Inferior parietal cortex (tissue), 1 donor: Measurements from ENCODE around the gene DOK5.
A peak's percentile ranks its signal among the peaks of the same experiment; 100 is the strongest.

Experiments
- DNase-seq: peaks from one replicate; pipeline ENCODE4 v3.0.0-alpha.2; 2016; ENCODE audit errors: extremely low spot score

DOK5 gene

DNA sequence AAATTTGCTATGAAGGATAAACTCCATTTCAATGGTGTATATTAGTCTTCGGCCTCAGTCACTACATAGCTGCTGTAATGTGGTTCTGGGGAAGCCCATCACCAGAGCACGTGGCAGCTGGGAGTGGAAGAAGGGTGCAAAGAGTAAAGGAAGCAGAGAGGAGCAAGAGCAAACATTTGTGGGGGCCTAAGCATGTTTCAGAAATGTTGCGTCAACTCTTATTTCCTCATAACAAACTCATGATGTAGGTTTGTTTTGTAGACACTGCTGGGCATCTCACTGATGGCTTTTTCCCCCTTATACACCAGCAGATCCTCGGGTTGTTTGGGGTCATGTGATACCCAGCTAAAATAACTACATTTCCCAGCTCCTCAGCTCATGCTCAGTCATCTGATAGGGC lies 37.3 kb downstream of the DOK5 start:
- DNase-seq, result no peak

DNA sequence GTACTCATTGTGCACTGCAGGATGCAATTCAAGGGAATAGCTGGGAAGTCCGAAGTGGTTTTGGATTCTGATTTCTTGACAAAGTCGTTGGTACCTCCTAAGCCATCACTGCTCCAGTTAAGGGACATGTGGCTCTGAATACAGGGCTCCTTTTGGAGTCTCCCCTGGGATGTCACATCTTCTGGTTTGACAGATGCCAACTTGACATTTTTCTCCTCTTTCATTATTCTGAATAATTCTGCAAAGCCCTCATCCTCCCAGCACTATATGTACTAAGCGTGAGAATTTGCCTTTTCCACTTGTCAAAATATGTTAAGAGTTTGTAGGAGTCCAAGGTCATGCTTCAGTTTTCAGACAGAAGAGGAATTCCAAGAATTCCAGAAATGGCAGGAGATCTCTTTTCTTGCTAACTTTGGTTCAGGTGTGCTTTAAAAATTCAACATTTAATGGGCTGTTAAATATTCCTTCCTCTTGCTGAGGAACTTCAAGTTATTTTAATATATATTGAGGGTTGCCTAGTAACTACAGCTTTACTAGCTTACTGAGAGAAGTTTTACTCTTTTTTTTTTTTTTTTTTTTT lies 38.7 kb downstream of the DOK5 start:
- DNase-seq, result no peak

DNA sequence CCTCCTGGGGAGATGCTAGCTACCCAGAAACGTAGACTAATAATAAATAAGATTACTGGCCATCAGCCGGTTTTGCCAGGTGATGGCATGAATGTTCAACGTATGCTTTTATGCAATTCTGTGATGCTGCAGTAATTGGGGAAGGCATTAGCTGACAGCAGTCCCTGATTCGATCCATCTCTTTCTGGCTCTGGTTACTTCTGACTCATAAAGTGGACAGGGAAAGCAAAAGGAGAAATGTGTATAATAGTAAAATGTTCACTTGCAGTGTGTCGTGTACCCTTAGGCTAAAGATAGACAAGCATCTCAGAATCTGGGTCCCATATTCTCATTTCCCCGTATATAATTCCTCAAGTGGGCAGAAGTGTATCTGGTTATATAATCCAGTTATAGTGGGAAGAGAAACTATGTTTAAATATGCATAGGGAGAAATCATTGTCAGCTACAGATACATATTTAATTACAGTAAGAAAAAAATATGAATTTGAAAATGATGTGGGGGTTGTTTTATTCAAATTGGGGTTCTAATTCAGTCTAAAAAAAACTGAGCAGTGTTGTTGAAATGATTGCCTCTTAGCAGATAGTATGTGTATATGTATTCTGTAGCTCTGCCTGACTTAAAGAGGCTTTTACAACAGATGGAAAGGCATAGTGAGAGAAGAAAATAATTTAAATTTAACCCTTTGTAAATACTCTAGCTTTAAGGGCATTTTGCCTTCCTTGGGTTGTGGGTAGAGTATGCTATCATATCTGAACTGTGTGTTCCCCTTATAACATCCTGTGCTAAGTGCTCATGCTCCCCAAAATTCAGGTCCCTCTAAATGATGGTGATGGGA lies 40.6 kb downstream of the DOK5 start:
- DNase-seq, result peak; percentile 36

DNA sequence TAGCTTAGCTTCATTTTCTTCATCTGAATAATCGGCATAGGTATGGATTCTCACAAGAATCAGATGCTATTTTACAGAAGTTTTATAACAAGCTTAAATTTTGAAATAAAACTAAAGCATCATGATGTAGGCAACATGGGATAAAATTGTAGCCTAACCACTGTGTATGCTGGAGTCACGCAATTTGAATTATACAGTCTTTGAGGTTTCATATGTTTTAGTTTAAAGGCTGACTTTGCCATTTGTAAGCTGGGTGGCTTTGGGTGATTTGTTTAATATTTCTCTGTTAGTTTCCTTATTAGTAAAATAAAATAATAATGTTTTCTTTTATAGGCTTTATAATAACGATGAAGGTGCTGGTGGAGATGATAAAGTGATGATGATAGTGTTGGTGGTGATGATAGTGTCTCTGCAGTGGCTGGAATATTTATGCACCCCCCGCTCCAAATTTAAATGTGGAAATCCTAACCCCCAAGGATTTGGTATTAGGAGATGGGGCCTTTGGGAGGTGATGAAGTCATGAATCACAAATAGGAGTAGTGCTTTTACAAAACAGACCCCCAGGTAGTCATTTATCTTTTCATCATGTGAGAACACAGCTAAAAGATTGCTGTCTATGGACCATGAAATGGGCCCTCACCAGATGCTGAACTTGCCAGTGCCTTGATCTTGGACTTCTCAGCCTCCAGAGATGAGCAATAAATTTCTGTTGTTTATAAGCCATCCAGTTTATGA lies 42.0 kb downstream of the DOK5 start:
- DNase-seq, result no peak

DNA sequence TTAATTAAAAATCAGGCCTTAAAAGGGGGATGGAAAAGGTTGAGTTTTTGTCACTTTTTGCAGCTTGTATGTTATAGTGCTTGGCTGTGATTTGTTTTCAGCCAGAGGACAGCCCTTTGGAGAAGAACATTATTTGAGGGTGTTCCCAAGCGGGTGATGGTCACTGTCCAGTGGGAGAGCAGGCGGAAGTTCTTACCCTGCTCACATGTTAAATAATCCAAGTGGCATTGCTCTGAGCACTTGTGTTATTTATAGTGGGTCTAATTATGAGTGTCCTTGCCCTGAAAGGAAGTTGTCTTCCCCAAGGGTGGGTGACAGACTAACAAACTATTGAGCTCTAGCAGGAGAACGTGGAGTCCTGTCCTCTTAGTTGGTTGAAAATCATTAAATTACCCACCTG lies 49.5 kb downstream of the DOK5 start:
- no peak for DNase-seq

DNA sequence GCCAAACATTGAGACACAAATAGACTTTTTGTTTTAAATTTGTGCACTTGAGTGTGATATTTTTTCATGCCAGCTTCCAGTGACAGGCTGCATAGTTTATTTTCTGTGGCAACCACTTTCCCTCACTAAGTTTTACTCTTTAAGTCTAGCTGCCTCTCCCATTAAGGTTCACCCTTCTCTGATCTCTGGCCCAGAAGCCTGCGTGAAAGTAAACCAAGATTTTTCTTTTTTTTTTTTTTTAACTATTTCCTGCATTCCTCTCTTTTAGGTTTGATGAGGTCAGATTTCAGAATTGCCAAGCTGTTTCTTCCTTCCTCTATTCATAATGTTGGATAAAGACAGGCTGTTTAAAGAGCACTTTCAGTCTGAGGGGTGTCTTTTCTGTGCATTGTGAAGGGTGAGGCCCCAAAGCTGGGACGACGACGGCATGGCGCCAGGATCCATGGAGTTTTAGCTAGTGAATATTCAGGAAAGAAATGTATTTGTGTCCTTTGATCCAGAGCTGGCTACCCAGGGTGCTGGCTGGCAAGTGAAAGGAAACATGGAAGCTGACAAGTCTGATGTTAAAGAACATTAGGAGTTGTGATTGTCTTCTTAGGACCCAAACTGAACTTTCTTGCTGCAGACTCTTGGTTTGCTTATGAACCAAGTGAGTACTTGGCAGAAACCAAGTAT lies 50.7 kb downstream of the DOK5 start:
- DNase-seq, result no peak

DNA sequence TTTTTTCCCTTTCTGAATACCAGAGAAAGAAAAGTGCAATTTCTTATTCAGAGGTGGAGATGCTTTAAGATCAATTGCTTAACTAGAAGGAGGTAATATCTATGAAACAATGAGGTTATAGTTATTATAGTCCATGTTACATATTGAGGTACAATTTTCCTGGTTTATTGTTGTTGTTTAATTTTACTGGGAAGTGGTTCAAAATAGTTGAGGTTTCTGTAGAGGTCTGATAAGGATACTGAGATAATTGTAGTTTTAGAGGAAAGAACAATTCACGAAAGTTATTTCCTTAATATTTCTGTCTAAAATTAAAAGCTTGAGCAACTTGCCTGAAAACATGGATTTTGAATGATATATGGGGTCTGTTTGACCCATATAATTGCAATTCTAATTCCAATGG lies 51.4 kb downstream of the DOK5 start:
- DNase-seq, result no peak

DNA sequence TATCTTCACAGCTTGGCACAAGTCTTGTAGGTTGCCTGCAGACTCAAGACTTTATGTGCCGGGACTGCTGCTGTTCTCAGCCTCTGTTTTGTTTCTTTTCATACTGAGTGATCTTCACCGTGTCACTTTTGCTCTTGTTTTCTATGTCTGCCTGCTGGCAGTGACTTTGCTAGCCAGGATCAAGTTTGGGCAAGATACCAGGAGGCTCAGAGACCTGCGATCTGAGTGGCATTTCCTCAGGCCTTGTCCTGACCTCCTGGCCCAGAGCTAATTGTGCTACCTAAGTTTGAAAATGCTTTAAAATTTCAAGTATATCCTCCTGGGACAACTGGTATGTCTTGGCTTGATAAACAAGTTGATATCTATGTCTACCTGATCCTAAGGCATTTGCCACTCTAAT lies 57.2 kb downstream of the DOK5 start:
- no peak for DNase-seq

DNA sequence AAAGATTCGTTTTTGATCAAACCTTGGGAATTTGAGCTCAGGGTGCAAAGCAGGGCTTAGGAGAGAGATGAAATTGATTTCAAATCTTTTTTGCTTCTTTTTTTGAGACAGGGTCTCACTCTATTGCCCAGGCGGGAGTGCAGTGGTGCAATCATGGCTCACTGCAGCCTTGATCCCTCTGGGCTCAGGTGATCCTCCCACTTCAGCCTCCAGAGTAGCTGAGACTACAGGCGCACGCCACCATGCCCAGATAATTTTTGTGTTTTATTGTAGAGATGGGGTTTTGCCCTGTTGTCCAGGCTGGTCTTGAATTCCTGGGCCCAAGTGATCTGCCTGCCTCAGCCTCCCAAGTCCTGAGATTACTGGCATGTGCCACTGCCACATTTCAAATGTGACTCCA lies 58.7 kb downstream of the DOK5 start:
- no peak for DNase-seq

DNA sequence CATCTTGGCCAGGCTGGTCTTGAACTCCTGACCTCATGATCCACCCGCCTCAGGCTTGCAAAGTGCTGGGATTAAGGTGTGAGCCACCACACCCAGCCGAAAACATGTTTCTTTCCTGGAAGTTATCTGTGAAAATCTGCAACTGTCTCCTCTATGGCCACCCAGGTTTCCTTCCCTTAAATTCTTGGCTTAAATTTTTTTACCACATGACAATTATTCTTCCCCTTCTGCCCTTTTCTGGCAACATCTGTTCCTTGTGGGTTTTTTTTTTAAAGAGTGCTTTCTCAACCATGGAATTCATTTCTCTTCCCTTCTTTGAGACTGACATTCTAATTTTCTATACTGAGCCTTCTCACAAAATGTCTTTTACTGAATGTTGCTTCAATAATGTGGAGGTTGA lies 59.6 kb downstream of the DOK5 start:
- DNase-seq, result no peak

DNA sequence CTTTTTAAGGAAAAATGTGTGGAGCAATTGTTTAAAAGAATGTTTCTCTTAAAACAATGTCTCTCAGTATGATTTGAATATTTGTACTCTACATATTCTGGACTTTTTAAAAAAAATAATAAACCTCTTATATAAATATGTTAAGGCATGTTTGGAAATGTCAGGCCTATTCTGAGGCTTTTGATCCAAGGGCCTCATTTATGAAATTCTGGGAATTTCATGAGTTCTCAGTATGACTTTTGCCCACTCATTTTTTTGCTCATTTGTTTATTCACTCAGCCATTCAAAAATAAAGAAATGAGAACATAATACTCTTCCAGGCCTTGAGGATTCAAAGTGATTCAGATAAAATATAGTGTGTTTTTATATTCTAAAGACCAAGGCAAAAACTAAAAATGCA lies 60.4 kb downstream of the DOK5 start:
- DNase-seq, result no peak

DNA sequence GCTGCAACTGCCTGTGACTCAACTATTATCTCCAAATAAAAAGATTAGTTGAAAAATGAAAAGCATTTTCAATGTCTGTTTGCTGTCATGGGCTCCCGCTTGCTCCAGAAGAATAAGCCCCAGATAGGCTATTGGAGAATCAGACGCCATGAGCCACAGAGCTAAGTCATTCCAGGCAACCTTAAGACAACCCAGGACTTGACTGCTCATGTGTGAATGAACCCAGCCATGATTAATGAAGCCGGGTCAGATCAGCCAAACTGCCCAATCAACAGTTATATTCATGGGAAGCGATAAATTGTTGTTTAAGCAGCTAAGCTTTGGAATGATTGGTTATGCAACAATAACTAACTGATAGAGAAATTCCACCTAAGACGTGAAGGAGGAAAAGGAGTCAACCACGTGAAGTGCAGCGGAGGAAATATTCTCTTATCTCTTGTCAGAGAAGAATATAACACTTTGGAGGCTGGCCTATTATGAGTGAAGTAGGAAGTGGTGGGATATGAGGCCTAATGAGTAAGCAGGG lies 64.2 kb downstream of the DOK5 start:
- no peak for DNase-seq

DNA sequence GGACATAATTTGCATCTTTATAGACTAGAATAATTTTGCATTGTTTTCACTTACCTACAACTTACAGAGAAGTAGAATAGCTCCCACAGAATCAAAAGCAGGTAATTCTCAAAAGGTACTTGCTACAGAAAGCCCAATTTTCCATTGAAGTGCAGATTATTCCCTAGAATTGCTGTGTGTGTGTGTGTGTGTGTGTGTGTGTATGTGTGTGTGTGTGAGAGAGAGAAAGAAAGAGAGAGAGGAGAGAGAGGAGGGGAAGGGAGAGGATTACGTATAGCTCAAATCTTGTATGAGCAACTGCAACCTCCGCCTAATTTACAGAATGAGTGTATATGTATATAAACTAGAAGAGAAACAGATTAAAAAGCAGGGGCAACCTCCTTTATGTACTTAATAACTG lies 68.0 kb downstream of the DOK5 start:
- DNase-seq, result no peak

DNA sequence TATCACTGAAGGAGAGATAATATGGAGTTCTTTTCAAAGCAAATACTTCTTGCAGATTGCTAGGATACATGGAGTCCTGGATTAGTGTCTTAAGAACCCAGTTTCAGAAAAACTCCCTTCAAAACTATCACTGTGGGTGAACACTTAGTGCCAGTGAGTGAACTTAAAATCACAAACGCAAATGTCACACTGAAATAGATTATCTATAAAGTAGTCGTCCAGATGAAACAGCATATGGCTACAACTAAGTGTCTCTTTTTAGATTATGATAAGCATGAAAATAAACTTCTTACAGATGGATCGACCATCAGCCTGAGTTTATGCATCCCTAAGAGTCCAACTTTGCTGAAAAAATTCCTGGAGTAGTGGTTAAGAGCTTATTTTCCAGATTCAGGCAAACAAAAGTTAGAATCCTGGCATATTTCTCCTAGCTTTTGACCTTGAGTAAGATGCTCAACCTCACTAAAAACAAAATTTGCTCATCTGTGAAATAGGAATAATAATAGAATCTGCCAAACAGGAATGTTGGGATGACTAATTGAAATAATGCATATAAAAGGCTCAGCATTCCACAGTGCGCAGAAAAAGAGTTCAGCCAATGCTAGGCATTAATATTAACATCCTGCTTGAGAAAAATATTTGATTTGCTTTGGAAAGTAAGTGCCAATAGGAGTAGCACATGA lies 70.4 kb downstream of the DOK5 start:
- no peak for DNase-seq

DNA sequence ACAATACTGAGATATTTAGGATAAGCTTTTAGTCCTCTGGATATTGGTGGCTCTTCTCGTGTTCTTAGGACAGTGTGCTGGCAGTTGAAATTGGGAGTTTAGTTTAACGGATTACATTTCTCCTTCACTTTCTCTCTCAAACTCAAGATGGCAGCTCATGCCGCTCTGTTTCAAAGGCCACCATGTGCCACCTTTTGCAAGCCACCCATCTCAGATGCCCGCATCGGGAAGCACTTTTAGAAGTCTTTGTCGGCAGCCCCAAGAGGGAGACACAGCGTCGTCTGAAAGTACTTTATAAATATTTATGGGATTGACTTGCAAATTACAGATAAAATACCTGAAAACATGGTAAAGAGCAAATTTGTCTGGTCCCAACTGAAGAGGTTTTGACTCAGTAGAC lies 73.5 kb downstream of the DOK5 start:
- no peak for DNase-seq

DNA sequence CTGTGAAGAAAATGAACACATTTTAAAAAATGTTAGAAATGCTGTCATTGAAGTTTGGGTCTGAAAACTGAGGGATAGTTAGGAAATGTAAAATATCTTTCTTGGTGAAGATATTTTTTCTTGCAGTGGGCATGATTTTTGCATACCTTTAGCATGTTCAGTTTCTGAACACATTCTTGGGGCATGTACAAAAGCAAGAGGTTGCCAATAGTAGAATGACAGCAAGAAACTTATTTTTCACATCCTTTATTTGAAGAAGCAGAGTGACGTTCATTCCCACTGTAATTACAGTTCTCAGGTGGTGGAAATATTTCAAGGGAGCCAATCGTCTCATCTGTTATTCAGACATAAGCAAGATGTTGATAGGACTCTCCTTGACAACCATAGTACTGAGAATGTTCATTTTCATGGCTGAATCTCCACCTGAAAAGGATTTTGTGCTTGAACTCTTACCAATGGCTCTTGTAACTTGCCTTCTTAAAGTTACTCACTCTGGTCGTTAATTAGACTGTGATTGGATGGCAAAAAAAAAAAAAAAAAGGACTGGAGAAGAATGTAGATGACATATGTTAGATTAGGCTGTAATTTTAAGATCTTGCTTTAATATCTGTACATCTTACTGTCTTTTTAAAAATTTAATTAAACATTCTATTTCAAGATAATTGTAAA lies 74.4 kb downstream of the DOK5 start:
- DNase-seq, result no peak

DNA sequence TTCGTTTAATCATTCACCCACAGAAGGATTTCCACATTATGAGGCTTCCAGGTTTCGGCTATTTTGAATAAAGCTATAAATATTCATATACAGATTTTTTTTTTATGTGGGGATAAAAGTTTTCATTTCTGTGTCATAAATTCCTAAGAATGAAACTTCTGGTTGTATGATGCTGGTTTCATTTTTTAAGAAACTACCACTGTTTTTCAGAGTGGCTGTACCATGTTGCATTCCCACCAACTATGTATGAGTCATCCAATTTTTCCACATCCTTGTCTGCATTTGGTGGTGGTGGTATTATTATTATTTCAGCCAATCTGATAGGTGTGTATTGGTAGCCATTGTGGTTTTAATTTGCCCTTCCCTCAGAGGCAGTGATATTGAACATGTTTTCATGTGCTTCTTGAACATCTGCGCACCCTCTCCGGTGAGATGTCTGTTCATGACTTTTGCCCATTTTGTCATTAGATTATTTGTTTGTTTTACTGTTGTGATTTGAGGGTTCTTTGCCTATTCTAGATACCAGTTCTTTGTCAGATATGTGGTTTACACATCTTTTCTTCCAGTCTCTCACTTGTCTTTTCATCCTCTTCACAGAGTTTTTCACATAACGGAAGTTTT lies 75.5 kb downstream of the DOK5 start:
- DNase-seq, result no peak

DNA sequence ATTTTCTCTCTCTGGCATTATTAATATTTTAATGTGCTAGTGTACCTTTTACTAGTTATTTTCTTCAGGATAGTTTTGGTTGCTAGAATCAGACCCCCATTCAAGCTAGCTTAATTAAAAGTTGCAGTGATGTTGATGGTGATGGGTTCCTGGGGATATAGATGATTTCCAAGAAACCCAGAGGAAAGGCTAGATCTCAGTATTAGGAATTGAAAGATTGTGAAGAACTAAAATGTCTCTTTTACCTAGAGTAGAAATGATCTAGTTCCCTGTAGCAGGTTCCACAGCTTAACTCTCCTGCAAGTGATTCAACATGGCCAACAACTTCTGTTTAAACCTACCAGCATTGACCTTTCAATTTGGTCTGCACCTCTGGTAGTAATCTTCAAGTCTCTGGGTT lies 78.6 kb downstream of the DOK5 start:
- DNase-seq, result no peak

DNA sequence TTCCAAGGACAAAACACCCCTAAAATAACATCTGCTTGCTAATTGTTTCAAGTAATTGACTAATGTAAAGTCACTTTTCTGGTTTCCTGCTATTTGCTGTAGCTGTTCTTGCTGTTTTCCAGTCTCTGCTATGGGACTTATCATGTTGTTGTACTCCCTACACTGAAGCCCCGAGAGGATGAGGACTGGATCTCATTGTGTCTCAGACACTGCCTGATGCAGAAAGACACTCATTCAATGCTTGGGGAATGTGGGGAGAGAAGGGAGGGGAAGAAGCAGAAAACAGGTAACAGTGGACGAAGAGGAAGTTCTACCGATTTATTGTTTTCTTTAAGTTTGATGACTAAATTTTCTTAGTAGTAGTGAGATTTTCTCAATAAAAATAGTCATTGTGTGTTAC lies 79.8 kb downstream of the DOK5 start:
- DNase-seq, result no peak

DNA sequence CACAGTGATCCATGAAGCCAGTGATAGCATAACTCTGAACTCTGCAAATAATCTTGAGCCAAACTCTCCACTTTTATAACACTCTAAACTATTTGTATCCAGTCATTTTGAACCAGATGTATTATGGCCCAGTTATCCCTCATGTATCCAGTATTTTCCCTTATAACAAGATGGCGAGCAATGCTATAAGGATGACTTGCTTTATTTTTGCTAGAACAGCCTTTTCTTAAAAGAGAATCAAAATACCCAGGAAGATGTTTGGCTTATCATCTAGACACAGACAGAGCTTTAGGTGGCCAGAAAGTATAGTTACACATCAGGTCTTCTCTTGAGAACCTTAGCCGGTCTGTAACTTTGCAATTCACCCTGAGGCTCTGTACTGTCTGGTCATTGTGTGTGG lies 81.0 kb downstream of the DOK5 start:
- DNase-seq, result no peak
